Placental epithelial cell (primary cell): ENCODE measurements around the gene EPHB1. TPM values are rescaled to one million over a fixed set of nuclear protein-coding genes. Genes with fewer than 3 reads are reported as not detected.

ENCODE experiments used
- small RNA-seq: library from RNA; depleted of rRNA; stranded (forward); fragments of <200 nt; gene quantifications from one replicate; pipeline ENCODE3, GENCODE V24; 2012
- total RNA-seq: library from RNA; depleted of rRNA; stranded (reverse); fragments of >200 nt; gene quantifications from 2 replicates; pipeline ENCODE4 v1.2.3, GENCODE V29; 2012

Gene EPHB1
- total RNA-seq = under 0.01 TPM in 2 replicates

GRCh38 chr3:134794950-134795745 lies at the start of gene EPHB1:
Gene EPHB1, plus strand, starts transcription at chr3:134795260.

Small RNA genes within 50 kb of the gene (small RNA-seq; reads per million reads assigned to genes)
- gene RNA5SP141 = 0.89 reads per million, percentile 52 among the genes with 10 or more reads in this experiment
- gene RNU6-1174P = not detected

Other genes with a start within 250 kb of the EPHB1 start
- gene KY, start 144.2 kb upstream of the EPHB1 start, total RNA-seq = not detected in 2 replicates